GM12874 (cell line): ENCODE measurements around the gene MED13L.

Experiments used
- TF ChIP-seq, protein P1 (sequence below): IDR thresholded peaks from 2 replicates; pipeline ENCODE4 v1.5.1; 2011; ENCODE audit warnings: low read depth, mild to moderate bottlenecking, control low read depth, low read length, moderate library complexity; ENCODE audit not compliant: insufficient read depth

The MED13L gene

DNA sequence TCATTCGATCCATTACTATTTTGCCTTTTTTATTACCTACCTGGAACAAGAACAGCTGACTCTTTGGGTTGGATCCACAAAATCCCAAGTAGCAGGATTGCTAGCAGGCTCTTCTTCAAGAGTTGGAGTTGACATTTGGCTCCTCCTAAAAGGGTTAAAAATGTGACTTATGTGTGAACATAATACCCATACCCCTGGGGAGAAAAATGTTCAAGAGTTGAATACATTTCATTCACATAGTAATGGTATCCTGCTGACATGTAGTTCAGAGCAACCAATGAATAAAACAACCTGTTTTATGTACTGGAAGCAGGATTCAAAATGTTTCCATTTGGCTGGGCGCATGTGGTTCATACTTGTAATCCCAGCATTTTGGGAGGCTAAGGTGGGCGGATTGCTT, 264.7 kb downstream of the MED13L start:
- TF ChIP-seq, protein P1, sequence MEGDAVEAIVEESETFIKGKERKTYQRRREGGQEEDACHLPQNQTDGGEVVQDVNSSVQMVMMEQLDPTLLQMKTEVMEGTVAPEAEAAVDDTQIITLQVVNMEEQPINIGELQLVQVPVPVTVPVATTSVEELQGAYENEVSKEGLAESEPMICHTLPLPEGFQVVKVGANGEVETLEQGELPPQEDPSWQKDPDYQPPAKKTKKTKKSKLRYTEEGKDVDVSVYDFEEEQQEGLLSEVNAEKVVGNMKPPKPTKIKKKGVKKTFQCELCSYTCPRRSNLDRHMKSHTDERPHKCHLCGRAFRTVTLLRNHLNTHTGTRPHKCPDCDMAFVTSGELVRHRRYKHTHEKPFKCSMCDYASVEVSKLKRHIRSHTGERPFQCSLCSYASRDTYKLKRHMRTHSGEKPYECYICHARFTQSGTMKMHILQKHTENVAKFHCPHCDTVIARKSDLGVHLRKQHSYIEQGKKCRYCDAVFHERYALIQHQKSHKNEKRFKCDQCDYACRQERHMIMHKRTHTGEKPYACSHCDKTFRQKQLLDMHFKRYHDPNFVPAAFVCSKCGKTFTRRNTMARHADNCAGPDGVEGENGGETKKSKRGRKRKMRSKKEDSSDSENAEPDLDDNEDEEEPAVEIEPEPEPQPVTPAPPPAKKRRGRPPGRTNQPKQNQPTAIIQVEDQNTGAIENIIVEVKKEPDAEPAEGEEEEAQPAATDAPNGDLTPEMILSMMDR: no peak

DNA sequence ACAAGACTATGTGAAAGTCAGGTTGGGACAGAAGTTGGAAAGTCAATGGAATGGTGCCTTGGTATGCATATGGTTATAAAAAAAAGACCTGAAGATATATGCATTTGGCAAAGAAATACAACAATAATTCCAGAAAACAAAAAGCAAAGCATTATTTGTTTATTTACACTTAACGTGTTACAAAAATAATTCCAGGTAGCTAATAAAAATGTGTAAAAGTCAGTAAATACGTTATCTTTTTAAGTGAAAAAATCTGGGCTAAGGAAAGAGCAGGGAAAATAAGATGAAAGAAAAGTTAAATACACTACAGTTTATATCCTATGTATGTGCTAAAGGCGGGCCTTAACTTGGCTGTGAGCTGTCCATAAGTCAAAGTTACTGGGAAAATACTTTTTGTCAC, 266.3 kb downstream of the MED13L start:
- TF ChIP-seq, protein P1: no peak

DNA sequence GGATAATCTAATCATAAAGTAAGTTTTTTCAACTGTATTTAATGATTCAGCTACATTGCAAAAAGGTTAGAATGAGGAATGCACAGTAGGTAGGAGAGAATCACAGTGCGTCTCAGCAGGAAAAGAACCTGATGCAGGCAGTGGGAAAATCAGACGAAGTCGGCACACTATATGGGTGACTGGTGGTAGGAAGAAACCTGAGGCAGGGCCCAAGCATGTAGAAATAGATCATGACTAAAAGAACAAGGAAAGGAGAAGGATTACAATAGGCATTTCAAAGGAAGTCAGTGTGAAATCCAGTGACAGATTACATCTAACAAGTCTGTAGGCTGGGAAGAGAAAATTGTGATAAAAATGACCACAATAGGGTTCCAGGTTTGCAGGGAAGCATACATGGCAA, 267.0 kb downstream of the MED13L start:
- TF ChIP-seq, protein P1: no peak

DNA sequence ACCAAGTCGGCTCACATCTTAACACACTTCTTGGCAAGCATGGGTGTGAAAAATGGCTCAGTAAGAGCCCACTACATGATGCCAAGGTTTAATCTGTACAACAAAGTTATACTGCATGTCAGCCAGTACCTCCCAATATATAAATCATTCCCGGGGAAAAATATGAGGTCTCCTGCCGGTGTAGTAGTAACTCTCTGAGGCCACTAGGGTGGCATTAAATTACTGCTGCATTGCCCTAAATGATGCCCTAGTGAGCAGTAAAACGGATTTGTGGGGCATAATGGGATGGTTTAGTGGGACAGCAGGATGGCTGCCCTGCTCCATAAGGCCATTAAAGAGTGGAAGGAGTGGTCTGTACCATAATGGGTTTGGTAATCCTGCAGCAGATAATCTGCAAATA, 267.7 kb downstream of the MED13L start:
- TF ChIP-seq, protein P1: peak; percentile 16; the same call in 1 of the 2 replicates

DNA sequence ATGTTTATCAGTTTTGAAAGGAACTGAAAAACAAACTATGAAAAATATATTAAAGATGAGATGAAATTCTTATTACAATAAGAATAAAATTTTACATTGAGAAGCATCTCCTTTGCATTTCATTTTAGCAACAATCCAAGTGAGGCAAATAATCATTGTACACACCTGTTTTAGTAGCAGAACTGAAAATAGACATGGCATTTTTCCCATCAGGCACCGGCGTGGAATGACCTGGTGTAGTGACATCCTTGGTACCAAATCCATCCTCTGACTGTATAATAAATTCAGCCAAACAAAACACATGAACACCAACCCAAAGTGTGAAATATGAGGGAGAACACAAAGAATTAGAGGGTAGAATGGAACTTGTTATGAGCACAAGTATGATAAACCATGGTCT, 271.4 kb downstream of the MED13L start:
- TF ChIP-seq, protein P1: no peak

DNA sequence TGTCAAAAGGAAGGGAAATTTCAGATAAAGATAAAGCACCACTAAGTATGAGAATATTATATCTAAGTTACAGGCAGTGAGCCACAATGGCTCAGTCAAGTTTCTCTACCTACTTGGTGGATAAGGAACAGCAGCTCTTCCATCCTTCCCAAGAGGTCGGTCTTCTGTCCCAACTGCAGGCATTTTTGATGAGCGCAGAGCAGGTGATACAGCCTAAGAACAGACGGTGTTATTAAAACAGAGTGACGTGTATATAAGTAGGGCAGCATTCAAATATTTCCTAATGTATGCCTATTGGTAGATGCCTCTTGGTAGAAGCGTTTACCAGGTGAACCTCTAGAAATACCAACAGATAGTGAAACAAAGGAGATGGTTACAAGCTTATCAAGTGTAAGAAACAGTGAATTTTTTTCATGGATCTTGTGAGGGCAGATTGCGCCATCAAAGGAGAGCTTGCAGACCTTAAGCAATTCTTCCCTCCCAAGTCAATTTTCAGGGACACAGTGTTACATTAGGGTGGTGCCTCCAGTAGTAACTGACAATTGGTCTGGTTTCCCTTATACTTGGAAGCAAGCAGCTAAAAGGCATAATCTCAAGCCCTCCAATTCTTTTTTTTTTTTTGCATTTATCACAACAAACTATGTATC, 274.5 kb downstream of the MED13L start:
- TF ChIP-seq, protein P1: no peak

DNA sequence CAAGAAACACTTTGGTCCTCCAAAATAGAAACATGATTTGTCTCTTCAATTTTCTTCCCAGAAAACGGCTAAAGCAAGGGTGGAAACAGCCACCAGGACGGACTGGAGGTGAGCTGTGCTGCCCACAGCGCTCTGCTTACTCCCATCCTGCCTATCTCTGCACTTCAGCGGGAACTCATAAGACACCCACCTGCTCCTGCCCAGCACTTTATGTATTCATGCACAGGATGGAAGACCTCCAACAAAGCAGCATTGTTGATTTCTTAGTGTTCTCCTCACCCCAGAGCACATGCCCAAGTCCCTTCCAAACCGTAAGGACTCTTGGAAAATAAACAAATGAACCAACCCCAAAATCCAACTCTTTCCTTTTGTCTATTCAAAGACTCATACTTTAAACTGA, 277.2 kb downstream of the MED13L start:
- TF ChIP-seq, protein P1: no peak
